Activated T-cell treated with anti-CD3 and anti-CD28 coated beads, Interleukin-2, amount 50 U/mL, for 24 hours (primary cell): ENCODE measurements around the gene POP4.

ENCODE experiments used
- DNase-seq: peaks from one replicate; pipeline ENCODE4 v3.0.0-alpha.2; 2020
- H3K27ac Mint-ChIP-seq: 2 replicates; pipeline ENCODE4 v1.8.0; 2020; ENCODE audit warnings: mild to moderate bottlenecking, mixed read lengths
- H3K27me3 Mint-ChIP-seq: 2 replicates; pipeline ENCODE4 v1.8.0; 2020; ENCODE audit warnings: mixed read lengths
- H3K36me3 Mint-ChIP-seq: 2 replicates; pipeline ENCODE4 v1.8.0; 2020; ENCODE audit warnings: low read depth, mixed read lengths
- H3K4me1 Mint-ChIP-seq: 2 replicates; pipeline ENCODE4 v1.8.0; 2020; ENCODE audit warnings: low read depth, mixed read lengths
- H3K4me3 Mint-ChIP-seq: 2 replicates; pipeline ENCODE4 v1.8.0; 2020; ENCODE audit warnings: mild to moderate bottlenecking, moderate library complexity, mixed read lengths
- H3K9me3 Mint-ChIP-seq: 2 replicates; pipeline ENCODE4 v1.8.0; 2020; ENCODE audit warnings: mixed read lengths

POP4 gene

DNA sequence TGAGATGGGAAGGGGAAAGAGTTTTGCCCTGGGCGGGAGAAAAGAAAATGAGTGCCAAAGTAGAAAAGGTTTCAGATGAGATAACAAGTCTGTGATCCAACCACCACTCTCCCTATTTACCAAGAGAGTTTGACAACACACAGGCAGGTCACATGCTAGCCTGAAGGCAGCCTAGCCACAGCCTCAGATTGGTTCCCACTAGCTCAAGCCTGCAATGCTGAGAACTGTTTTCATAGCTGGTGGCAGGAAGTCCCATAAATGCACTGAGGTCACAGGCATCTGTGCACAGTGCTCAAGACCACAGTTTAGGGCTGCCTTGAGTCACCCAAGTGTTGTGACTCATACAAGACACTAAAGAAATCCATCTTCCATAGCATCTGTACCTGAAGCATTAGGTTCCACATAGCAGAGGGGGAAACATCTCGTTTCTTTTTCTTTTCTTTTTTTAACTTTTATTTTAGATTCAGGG, 18.5 kb upstream of the POP4 start:
- peak; percentile 54 for DNase-seq
- Mint-ChIP-seq H3K27ac (peak overlapping the region; percentile 79), H3K4me1 (peaks cover 48% of the 10 kb centered on the region), H3K9me3 (no peaks in the 10 kb centered on the region), H3K4me3 (no peak overlapping the region), H3K27me3 (peaks cover 23% of the 10 kb centered on the region), H3K36me3 (no peaks in the 10 kb centered on the region)

DNA sequence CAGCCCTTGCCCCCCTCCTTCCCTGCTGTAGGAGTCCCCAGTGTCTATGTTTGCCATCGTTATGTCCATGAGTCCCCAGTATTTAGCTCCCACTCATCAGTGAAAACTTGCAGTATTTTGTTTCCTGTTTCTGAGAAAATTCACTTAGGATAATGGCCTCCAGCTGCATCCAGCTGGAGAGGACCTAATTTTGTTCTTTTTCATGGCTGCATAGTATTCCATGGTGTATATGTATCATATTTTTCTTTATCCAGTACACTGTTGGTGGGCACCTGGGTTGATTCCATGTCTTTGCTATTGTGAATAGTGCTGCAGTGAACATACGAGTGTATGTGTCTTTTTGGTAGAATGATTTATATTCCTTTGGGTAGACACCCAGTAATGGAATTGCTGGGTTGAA, 18.0 kb upstream of the POP4 start:
- no peak overlapping the region for H3K4me3 Mint-ChIP-seq
- H3K27ac Mint-ChIP-seq = peak overlapping the region; percentile 70
- no peak for DNase-seq
- no peaks in the 10 kb centered on the region for H3K9me3 Mint-ChIP-seq
- peaks cover 26% of the 10 kb centered on the region for H3K27me3 Mint-ChIP-seq
- H3K36me3 Mint-ChIP-seq = no peaks in the 10 kb centered on the region
- peaks cover 42% of the 10 kb centered on the region for H3K4me1 Mint-ChIP-seq

DNA sequence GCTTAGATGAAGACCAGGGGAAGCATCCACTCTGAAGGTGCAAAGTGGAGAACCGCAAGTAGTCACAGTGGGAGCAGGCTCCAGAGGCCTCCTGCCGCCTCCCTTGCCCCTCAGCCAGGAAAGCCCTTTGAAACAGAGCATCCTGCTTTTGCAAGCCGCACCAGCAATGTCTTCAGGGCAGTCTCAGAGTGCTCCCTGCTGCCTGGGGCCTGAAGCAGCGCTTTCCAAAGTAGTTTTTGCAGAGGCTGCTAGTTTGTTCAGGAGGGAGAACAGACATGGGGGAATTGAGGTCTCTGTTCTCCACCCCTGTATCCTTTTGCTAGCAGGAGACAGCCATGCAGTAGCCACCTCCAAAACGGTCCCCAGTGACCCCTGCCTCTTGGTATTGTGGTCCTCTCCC, 15.8 kb upstream of the POP4 start:
- Mint-ChIP-seq H3K9me3 (no peaks in the 10 kb centered on the region), H3K36me3 (no peaks in the 10 kb centered on the region), H3K4me1 (peaks cover 33% of the 10 kb centered on the region), H3K27me3 (peaks cover 43% of the 10 kb centered on the region), H3K27ac (no peak overlapping the region), H3K4me3 (no peak overlapping the region)
- no peak for DNase-seq

DNA sequence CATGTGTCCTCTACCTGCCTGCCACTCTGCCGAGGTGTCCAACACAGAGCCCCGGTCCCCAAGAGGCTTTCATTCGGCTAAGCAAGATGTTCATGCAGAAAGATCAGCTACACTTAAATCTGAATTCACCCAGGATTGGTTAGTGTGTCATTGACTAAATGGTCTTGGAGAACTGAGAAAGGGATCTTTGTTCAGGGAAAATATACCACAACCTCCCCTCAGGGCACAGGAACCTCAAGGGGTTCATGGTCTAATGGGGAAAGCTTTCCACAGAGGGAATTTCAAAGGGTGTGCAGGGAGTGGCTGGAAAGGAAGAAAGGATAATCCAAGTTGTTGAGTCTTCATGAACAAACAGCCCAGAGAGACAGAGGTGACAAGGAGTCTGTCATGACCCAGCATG, 14.4 kb upstream of the POP4 start:
- H3K27me3 Mint-ChIP-seq = peaks cover 53% of the 10 kb centered on the region

DNA sequence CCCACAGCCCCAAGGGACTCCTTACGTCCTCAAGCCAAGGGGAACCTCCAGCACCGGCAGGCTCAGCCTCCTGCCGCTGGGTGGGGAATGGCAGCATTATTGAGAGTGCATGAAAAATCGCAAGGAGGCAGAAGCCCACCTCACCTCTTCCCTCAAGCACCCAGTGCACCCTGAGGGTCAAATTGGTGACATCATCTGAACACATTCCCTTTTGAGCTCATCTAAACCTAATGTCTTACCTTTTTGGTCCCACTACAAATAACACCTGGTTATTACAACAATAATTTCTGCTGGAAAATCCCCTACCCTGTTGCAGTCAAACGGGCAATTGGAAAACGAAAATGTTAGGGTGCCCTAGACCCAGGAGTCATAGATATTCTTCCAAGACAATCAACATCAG, 12.2 kb upstream of the POP4 start:
- no peak overlapping the region for H3K27ac Mint-ChIP-seq
- H3K36me3 Mint-ChIP-seq = no peaks in the 10 kb centered on the region
- H3K27me3 Mint-ChIP-seq = peaks cover 58% of the 10 kb centered on the region
- no peak for DNase-seq
- H3K4me3 Mint-ChIP-seq = no peak overlapping the region
- no peaks in the 10 kb centered on the region for H3K9me3 Mint-ChIP-seq
- H3K4me1 Mint-ChIP-seq = peaks cover 5% of the 10 kb centered on the region

More for the DNA sequence above, 14.4 kb upstream of the POP4 start:
- Mint-ChIP-seq H3K4me1 (peaks cover 26% of the 10 kb centered on the region), H3K36me3 (no peaks in the 10 kb centered on the region), H3K27ac (no peak overlapping the region), H3K9me3 (no peaks in the 10 kb centered on the region), H3K4me3 (no peak overlapping the region)
- no peak for DNase-seq

DNA sequence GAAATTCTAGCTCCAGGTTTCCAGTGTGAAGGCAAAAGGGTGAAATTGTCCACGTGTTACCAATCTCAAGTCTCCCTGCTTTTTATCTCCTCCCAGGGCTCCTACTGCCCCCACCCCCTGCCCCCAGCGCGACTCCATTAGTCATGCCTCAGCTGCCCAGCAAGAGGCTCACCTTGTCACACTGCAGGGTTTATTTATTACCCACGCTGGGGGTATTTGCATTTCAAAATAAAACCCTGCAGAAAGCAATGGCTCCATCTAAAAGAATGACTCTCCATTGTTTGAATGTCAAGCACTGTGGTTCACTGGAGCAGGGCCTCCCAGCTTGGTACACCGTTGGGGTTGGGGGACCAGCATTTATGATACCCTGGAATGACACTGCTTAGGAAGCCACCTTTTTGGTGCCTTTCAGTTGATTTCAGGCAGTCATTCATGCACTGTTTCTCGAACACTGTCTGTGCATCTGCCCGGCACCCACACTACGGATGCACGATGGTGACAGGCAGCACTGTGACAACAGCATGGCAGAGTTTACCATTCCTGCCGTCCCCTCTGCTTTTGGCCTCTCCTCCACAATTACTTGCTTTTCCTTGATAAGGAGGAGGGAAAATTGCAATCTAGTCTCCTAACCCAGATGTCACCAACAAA, 9.9 kb upstream of the POP4 start:
- no peak overlapping the region for H3K27ac Mint-ChIP-seq
- H3K4me3 Mint-ChIP-seq = no peak overlapping the region
- no peak for DNase-seq
- no peaks in the 10 kb centered on the region for H3K36me3 Mint-ChIP-seq
- H3K9me3 Mint-ChIP-seq = no peaks in the 10 kb centered on the region
- peaks cover 51% of the 10 kb centered on the region for H3K27me3 Mint-ChIP-seq
- no peaks in the 10 kb centered on the region for H3K4me1 Mint-ChIP-seq

DNA sequence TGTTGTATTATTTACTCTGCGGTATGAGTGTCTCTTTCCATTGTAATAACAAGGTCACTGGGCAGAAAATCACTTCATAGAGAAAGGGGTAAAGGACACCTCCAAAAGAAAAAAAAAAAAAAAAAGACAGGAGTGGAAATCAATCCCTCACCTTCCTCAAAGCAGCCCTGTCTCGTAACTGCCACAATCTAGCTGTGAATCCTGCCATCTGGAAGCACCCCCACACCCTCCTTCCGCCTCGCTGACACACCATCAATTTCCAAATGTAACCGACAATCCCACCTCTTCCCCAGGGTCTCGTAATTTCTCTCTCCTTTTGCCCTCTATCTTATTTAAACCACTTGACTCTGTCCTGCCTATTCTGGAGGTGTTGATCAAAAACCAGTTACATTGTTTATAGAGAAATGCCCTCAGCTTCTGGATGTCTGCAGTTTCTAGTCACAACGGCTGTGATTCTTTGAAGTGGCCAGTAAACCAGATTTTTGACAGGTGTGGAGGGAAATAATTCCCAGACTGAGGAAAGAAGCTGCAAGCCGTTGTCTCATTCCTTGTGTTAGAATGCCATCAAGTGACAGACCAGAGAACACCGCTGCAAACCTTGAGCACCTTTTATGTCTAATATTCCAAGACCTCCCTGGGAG, 9.1 kb upstream of the POP4 start:
- Mint-ChIP-seq H3K9me3 (no peaks in the 10 kb centered on the region), H3K27ac (no peak overlapping the region), H3K36me3 (no peaks in the 10 kb centered on the region), H3K4me1 (no peaks in the 10 kb centered on the region), H3K4me3 (no peak overlapping the region), H3K27me3 (peaks cover 43% of the 10 kb centered on the region)
- DNase-seq = no peak

DNA sequence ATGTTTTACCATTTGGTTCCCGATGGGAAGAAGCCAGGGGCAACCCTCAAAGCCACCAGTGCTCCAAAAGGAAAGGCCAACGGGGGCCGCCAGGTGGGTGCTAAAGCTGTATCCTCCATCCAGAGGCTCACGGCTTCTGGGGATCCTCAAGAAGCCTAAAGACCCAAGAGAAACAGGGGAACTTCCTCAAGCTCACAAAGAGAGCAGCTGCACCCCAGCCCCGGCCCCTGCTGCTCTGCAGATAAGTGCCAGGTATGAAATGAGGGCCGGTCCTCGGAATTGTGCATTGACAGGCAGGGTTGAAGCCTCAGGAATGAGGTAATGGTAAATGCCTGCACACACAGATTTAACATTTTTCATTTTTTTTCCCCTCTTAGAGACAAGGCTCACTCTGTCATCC, 8.0 kb upstream of the POP4 start:
- peaks cover 34% of the 10 kb centered on the region for H3K27me3 Mint-ChIP-seq
- no peaks in the 10 kb centered on the region for H3K9me3 Mint-ChIP-seq

DNA sequence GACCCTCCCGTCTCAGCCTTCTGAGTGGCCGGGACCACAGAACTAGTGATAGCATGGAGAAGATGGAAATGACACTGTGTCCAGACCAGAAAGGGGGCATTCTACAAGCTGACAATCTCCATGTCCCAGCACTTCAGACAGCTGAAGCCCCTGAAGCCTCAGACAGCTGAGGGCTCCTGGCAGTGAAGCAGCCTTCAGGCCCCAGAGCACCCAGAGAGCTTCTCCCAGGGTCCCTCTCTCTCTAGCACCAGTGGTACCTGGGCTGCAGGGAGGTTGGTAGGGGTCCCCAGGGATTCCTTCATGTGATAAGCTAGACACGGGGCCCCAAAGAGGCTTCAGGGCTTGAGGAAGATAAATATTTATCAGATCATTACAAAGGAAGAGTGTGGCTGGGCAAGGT, 7.6 kb upstream of the POP4 start:
- Mint-ChIP-seq H3K4me3 (no peak overlapping the region), H3K27ac (no peak overlapping the region), H3K36me3 (no peaks in the 10 kb centered on the region), H3K4me1 (no peaks in the 10 kb centered on the region), H3K27me3 (peaks cover 32% of the 10 kb centered on the region), H3K9me3 (no peaks in the 10 kb centered on the region)
- DNase-seq = no peak

More for the DNA sequence above, 8.0 kb upstream of the POP4 start:
- Mint-ChIP-seq H3K4me1 (no peaks in the 10 kb centered on the region), H3K27ac (no peak overlapping the region), H3K4me3 (no peak overlapping the region), H3K36me3 (no peaks in the 10 kb centered on the region)
- no peak for DNase-seq

DNA sequence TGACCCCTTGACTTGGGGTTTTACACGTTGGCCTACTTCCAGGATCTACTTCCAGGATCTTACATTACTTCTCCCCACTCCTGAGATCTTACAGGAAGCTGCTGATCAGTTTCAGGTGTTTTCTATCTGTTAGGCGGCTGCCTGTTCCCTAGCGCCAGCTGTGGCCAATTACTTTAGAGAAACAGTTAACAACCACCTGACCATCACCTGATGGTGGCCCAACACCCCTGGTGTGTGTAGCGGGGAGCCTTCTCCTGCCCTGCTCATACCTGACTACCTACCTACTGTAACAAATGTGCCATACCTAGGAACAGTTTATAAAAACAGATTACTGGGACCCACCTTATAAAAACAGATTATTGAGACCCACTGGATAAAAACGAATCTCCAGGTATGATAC, 2.8 kb upstream of the POP4 start:
- H3K4me1 Mint-ChIP-seq = peaks cover 24% of the 10 kb centered on the region
- no peak for DNase-seq
- peak overlapping the region; percentile 44 for H3K27ac Mint-ChIP-seq
- no peak overlapping the region for H3K4me3 Mint-ChIP-seq
- H3K36me3 Mint-ChIP-seq = peaks cover 13% of the 10 kb centered on the region
- H3K27me3 Mint-ChIP-seq = no peaks in the 10 kb centered on the region
- H3K9me3 Mint-ChIP-seq = no peaks in the 10 kb centered on the region

DNA sequence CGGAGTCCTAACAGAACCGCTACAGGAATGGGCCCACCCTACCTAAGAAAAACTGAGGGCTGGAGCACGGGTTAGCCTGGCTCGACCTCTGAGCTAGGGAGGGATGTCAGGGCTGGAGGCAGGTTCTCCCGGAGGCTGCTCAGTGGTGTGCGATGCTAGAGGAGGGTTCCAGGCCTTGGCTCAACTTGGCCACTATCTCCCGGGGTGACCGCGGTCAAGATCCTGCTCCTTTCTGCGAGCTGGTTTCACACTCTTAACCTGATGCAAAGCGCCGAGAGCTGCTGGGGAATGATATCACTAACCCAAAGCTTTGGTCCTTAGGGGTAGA, 301 bp downstream of the POP4 start:
- DNase-seq = no peak
- no peaks in the 10 kb centered on the region for H3K9me3 Mint-ChIP-seq
- H3K27me3 Mint-ChIP-seq = no peaks in the 10 kb centered on the region
- peak overlapping the region; percentile 100 for H3K4me3 Mint-ChIP-seq
- peaks cover 41% of the 10 kb centered on the region for H3K36me3 Mint-ChIP-seq
- peaks cover 36% of the 10 kb centered on the region for H3K4me1 Mint-ChIP-seq
- H3K27ac Mint-ChIP-seq = peak overlapping the region; percentile 100

DNA sequence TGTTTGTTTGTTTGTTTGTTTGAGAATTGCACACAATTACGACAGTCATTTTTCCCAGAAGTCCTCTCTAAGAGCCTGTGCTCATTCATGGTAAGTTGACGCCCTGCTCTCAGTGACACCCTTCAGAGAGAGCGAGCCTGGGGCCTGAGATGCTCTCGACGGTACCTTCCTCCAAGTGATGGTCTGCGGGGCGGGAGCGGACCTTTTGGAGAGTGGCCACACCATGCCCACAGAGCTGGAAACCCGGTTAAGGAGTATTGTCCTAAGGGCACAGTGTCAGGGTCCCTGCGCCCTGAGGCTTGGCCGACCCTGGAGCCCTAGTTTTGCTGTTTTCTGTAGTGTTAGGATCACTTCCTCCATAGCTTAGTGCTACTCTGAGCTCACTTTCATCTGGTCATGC, 3.6 kb downstream of the POP4 start:
- Mint-ChIP-seq H3K27ac (no peak overlapping the region), H3K4me1 (peaks cover 33% of the 10 kb centered on the region), H3K4me3 (no peak overlapping the region), H3K36me3 (peaks cover 71% of the 10 kb centered on the region), H3K9me3 (no peaks in the 10 kb centered on the region), H3K27me3 (no peaks in the 10 kb centered on the region)
- no peak for DNase-seq

DNA sequence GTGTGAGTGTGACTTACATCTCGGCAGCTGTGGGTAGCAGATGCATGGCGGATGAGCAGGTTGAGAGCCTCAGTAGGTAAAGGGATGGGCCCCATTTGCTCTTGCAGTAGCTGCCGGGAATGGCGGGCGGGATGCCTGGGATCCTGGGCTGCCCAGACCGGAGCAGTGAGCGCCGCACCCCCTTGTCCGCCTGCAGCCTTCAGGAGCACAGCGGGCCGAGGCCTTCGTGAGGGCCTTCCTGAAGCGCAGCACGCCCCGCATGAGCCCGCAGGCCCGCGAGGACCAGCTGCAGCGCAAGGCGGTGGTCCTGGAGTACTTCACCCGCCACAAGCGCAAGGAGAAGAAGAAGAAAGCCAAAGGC, 4.1 kb downstream of the POP4 start:
- H3K27ac Mint-ChIP-seq = no peak overlapping the region
- no peaks in the 10 kb centered on the region for H3K9me3 Mint-ChIP-seq
- peaks cover 77% of the 10 kb centered on the region for H3K36me3 Mint-ChIP-seq
- peaks cover 31% of the 10 kb centered on the region for H3K4me1 Mint-ChIP-seq
- no peak overlapping the region for H3K4me3 Mint-ChIP-seq
- H3K27me3 Mint-ChIP-seq = no peaks in the 10 kb centered on the region
- no peak for DNase-seq

DNA sequence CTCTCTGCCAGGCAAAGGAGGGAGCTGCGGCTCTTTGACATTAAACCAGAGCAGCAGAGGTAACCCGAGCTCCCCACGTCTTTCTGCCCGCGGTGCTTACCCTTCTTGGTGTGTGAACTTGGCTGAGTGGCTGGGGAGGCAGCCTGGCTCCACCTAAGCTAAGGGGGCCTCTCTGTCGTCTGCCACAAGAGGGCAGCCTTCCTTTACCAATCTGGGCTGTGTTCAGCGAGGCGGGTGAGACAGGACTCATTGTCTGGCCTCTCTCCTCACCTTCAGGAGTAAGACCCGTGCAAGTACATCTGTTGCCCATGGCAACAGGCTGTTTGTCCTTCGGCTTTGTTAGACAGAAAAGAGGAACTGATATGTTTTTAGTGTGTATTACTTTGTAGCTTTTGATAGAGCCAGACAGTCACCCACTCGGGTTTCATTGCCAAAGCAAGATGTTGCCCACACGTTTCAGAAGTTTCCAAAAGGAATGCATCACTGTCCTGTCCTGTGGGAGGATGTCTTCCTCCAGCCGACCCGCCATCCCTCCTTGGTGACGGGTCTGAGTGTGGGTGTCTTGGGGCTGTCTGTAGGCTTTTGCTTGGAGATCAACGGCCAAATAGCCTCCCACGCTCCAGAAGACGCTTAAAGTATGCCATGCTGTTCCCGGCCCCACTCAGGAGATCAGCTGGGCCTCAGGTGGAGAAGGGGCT, 4.6 kb downstream of the POP4 start:
- peak overlapping the region; percentile 80 for H3K27ac Mint-ChIP-seq
- no peaks in the 10 kb centered on the region for H3K27me3 Mint-ChIP-seq
- H3K9me3 Mint-ChIP-seq = no peaks in the 10 kb centered on the region
- no peak overlapping the region for H3K4me3 Mint-ChIP-seq
- H3K4me1 Mint-ChIP-seq = peaks cover 31% of the 10 kb centered on the region
- peak; percentile 86 for DNase-seq
- H3K36me3 Mint-ChIP-seq = peaks cover 79% of the 10 kb centered on the region

DNA sequence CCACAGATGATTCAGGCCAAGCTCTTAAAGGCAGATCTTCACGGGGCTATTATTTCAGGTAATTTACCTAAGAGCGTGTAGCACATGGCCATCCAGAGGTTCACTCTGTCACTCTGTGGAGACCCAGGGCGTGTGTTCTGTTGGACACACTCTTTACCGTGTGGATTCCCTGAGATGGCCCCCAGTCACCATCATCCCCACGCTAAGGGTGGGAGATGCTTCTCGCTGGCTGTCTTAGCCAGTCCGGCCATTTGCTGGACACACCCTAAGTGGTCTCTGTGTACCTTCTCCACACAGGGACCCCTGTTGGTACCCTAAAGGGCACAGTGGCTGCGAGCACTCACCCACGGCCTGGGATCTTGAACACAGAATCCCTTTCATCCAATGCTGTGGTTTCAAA, 6.0 kb downstream of the POP4 start:
- Mint-ChIP-seq H3K4me3 (no peak overlapping the region), H3K9me3 (no peaks in the 10 kb centered on the region), H3K27ac (no peak overlapping the region), H3K27me3 (no peaks in the 10 kb centered on the region), H3K36me3 (peaks cover 83% of the 10 kb centered on the region), H3K4me1 (peaks cover 21% of the 10 kb centered on the region)
- no peak for DNase-seq
